ENCODE data around the gene ZFY. TPM values are rescaled to one million over a fixed set of nuclear protein-coding genes. Genes with fewer than 3 reads are reported as not detected.

The ZFY gene
- total and polyA plus RNA-seq, 2 of the 8 experiments (the other 6 are each of a cell fraction or from before 2014, with no cell fraction given), result 1.5 to 8.9 TPM

- Histone ChIP-seq H3K4me3 (ENCODE audit: extremely low read depth in 1 of 4, insufficient read depth in 2 of 4, low read depth in 3 of 4, low read length in 4 of 4) (no peak overlapping the region), H4K5ac (ENCODE audit: insufficient read length, low read depth, low read length) (no peak overlapping the region), H3K56ac (replicated peaks; ENCODE audit: insufficient read length, low read depth, low read length) (no peak overlapping the region), H4K8ac (ENCODE audit: extremely low read depth, insufficient read depth, low read length) (no peak overlapping the region), H3K27me3 (replicated peaks in 1 of 4; ENCODE audit: control insufficient read depth in 3 of 4, extremely low read depth in 1 of 4, insufficient read depth in 3 of 4, low read length in 3 of 4) (no peaks in the 10 kb centered on the region), H3K9ac (replicated peaks in 1 of 4; ENCODE audit: extremely low read depth in 1 of 4, low read depth in 3 of 4, low read length in 3 of 4) (no peak overlapping the region), H2BK12ac (ENCODE audit: low read depth, low read length) (no peak overlapping the region), H4K20me1 (replicated peaks in 1 of 2; ENCODE audit: control insufficient read depth in 1 of 2, insufficient read depth in 2 of 2, low read length in 2 of 2) (no peaks in the 10 kb centered on the region), H2AK5ac (ENCODE audit: low read depth, low read length) (no peak overlapping the region), H3K14ac (ENCODE audit: insufficient read length) (no peak overlapping the region), H3K79me1 (ENCODE audit: low read depth, low read length) (no peaks in the 10 kb centered on the region), H3K18ac (ENCODE audit: extremely low read depth, low read length) (no peak overlapping the region), H2AFZ (ENCODE audit: low read length) (no peak overlapping the region), H3K79me2 (ENCODE audit: control insufficient read depth in 1 of 2, insufficient read depth in 2 of 2, low read length in 2 of 2) (no peaks in the 10 kb centered on the region), H3K4me1 (replicated peaks in 1 of 4; ENCODE audit: control insufficient read depth in 3 of 4, insufficient read depth in 4 of 4, low read length in 3 of 4) (no peaks in the 10 kb centered on the region), H3K27ac (ENCODE audit: low read depth, low read length) (no peak overlapping the region), H4K91ac (replicated peaks; ENCODE audit: insufficient read length, low read length) (no peak overlapping the region), H3K9me3 (ENCODE audit: insufficient read depth in 2 of 2, low read depth in 1 of 2, low read length in 1 of 2) (0 out of 4 replicates have a peak, but pooled peaks cover 0 to 3% of the 10 kb centered on the region in 2 experiments), H3K4me2 (ENCODE audit: insufficient read depth in 1 of 2, low read depth in 2 of 2, low read length in 2 of 2) (no peak overlapping the region), H3K23ac (ENCODE audit: insufficient read length) (no peak overlapping the region), H2BK15ac (ENCODE audit: low read length) (no peak overlapping the region), H3K23me2 (ENCODE audit: low read depth, low read length) (no peaks in the 10 kb centered on the region), H2BK120ac (replicated peaks; ENCODE audit: low read depth, low read length) (no peak overlapping the region), H2BK5ac (ENCODE audit: low read depth, low read length) (no peak overlapping the region), H3K4ac (replicated peaks; ENCODE audit: insufficient read length, low read depth, low read length) (no peak overlapping the region), H2BK20ac (ENCODE audit: low read length) (no peak overlapping the region), H3K36me3 (ENCODE audit: control insufficient read depth in 2 of 4, insufficient read depth in 4 of 4, low read length in 3 of 4) (no peaks in the 10 kb centered on the region)
- ChIA-PET CTCF (ENCODE audit: partially characterized antibody) (no interaction called here), POLR2A (ENCODE audit: partially characterized antibody) (no interaction called here)
- no peak for FAIRE-seq
- 80% methylated on average over 1 of the region's 1 CpG; no CpG with 5 or more reads in 1 of the 2 experiments for WGBS, 2 experiments (ENCODE audit: extremely low coverage in 1 of 2, insufficient coverage in 1 of 2, insufficient read length in 1 of 2, insufficient replicate concordance in 2 of 2, low coverage in 1 of 2, low lambda C conversion rate in 2 of 2, missing lambda C conversion rate in 1 of 2)
- no peak for DNase-seq (ENCODE audit: low read depth in 1 of 2, low spot score in 2 of 2)
- TF ChIP-seq TBP (IDR thresholded peaks at IDR 0.05; ENCODE audit: low read depth, low read length) (no peak), JUND (IDR thresholded peaks at IDR 0.05; ENCODE audit: low read length) (no peak), CTCF (IDR thresholded peaks at IDR 0.05; ENCODE audit: control extremely low read depth in 1 of 3, insufficient read depth in 1 of 3, low read depth in 1 of 3, low read length in 3 of 3) (no peak), SIN3A (conservative IDR thresholded peaks at IDR 0.05 in 1 of 2, IDR thresholded peaks at IDR 0.05 in 1 of 2; ENCODE audit: low read depth in 1 of 2, low read length in 2 of 2) (no peak), KDM5A (IDR thresholded peaks at IDR 0.05; ENCODE audit: low read length) (no peak), RNF2 (IDR thresholded peaks at IDR 0.05; ENCODE audit: borderline replicate concordance, low read depth, low read length, missing control alignments, poor library complexity, severe bottlenecking) (no peak), SIRT6 (IDR thresholded peaks at IDR 0.05; ENCODE audit: low read length) (no peak), PHF8 (conservative IDR thresholded peaks at IDR 0.05; ENCODE audit: low read depth, low read length) (no peak)
These were observed 27.8 kb upstream of the ZFY start for GRCh38 chrY:2907356-2907755.

Measured in H1 (cell line).